ENCODE data around the gene USH1C.

The USH1C gene

DNA sequence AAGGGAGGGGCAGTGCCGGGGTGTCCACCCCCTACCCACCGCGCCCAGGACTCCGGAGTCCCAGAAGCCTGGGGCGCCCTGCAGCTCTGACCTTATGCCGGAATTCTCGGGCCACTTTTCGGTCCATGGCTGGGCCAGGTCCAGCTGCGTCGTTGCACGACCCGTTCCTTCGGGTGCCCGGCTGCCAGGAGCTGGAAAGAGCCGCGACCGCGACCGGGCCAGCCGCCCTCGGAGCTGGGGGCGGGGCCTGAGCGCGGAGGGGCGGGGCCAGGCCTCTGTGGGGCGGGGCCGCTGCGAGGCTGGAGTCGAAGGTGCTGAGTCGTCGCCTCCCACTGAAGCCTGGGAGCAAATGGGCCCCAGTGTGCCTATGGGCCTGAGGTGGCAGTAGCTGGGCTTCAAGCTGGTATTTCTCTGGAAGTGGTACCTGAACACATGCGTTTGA lies at the start of gene USH1C:
TSS of gene USH1C (minus strand) at position 236 of the 442 bp plus-strand sequence. CDS start at position 127, 109 bp downstream.
- DNase-seq, result peak; percentile 65

DNA sequence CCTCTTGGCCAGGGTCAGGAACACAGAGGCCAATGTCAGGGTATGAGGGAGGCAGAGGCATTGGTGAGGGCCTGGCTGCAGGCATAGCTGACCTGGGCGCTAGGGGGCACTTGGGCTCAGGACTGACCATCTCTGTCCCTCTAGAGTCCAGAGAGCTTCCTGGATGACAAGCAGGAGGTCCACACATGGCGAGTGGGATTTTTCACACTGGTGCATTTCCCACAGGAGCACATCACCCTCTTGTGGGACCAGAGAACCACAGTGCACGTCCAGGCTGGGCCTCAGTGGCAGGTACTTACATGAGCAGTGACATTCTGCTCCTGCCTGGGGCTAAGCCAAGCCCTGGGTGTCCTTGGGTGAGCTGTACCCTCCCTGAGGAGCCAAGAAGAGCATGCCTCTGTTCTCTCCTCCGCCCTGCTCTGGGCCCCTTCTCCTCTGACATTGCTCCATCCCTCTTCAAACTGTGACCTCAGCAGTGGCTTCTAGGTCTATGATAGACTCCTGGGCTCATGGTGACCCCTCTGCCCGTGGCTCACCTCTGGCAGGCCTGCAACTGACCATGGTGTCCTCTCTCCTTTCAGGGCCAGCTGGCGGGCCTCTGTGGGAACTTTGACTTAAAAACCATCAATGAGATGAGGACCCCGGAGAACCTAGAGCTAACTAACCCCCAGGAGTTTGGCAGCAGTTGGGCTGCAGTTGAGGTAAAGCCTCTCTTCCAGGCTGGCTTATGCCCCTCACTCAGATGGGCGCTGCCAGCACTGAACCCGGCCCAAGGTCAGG lies 49.4 kb upstream of the USH1C start:
- peak; percentile 40 for DNase-seq

DNA sequence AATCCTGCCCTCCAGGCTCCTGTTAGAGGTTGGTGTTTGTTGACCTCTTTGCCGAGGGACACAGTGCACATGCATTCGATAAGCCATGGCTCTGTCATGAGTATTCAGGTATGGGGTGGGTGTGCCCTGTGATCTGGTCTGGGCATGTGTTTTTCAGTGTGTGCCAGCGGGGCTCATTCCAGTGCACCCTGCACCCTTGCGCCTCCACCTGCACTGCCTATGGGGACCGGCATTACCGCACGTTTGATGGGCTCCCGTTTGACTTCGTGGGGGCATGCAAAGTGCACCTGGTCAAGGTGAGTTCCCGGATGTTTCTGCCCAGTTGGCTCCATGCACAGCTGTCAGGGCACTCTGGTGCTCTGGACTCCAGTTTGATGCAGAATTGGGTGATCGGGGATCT lies 47.1 kb upstream of the USH1C start:
- no peak for DNase-seq

DNA sequence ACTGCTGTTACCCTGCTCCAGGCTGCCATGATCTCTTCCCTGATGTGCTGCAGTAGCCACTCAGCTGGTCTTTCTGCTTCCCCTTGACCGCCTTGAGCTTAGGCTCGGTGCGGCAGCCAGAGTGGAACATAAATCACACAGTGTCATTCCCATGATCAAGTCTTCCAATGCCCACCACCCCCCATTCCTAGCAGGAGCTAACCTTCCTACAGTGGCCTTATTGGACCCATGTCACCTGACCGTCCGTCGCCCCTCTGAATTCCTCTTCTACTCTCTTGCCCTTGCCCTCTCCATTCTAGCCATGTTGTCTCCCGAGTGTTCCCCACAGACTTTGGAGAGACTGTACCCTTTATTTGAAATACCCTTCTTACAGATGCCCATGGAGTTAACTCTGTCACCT lies 46.2 kb upstream of the USH1C start:
- peak; percentile 30 for DNase-seq

DNA sequence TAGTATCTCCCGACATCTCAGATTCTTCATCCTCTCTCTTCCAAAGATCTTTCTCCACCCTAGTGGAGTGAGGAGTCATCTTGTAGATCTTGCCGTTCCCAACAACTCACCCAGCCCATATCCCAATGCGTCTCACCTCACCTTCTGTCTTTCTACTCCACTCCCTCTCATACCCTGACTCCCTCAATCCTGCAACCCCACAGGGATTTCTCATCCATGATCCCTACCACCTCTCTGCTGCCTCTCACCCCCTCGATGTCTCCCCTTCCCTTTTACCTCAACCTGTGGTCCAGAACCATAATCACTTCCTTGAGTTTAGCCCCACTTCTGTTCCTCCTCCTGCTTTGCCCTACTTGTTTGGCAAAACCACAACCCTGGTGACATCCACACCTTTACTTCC lies 44.5 kb upstream of the USH1C start:
- DNase-seq, result no peak

DNA sequence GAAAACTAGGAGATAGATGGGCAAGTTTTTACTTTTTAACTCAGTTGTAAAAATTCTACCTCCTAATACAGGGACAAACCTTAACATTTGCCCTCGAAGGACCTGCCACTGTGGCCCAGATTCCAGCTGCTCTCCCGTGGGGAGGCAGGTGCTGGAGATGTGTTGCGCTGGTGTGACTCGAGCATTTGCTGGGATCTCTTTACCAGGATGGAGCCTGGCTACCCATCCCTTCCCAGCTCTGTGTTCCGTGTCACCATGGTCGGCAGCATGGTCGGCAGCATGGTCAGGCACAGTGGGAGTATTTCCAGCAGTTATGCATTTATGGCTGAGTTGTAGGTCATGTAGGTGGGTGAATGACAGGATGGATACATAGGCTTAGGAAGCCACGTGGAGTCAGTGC lies 44.0 kb upstream of the USH1C start:
- DNase-seq, result no peak

DNA sequence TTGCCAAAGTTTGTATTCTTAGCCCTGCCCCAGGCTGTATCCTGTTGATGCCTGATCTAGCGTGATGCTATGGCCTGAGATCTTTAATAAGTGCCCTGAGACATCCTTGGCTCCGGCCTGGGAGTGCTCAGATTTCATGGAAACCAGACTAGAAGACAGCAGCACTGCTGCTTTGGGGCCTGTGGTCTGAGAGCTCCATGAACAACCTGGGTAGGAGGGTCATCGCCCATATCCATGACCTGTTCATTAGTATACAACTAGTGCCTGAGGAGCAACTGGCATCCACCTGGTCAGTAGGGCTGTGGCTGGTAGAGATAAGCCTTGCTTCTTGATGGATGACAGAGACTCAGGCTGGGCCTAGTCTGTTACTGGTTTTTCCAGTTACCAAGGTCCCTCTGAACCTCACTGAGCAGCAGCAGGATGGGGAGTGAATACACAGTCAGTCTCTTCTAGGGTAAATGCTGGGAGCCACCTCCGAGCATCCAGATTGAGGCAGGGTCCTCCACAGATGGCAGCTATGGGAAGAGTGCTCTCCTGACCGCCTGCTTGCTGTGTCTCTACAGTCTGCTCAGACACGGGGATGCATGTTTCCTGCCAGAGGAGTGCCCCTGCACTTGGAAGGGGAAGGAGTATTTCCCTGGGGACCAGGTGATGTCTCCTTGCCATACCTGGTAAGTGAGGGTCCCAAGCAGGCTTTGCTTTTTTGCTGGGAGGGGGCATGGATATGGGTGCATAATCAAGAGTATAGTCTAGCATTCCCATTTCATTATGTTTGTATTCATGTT lies 41.9 kb upstream of the USH1C start:
- DNase-seq, result peak; percentile 49

DNA sequence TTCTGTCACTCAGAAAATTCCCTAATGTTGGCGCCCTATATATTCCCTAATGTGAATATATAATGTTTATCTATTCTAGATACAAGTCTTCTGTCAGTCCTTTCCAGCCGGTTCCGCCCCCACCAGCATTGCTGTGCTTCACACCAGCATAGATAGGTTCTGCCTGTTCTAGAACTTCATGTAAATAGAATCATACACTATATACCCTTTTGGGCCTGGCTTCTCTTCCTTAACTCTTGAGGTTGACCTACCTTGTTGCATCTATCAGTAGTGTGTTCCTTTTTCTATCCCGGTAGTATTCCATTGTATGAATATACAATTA lies 37.5 kb upstream of the USH1C start:
- DNase-seq, result no peak

DNA sequence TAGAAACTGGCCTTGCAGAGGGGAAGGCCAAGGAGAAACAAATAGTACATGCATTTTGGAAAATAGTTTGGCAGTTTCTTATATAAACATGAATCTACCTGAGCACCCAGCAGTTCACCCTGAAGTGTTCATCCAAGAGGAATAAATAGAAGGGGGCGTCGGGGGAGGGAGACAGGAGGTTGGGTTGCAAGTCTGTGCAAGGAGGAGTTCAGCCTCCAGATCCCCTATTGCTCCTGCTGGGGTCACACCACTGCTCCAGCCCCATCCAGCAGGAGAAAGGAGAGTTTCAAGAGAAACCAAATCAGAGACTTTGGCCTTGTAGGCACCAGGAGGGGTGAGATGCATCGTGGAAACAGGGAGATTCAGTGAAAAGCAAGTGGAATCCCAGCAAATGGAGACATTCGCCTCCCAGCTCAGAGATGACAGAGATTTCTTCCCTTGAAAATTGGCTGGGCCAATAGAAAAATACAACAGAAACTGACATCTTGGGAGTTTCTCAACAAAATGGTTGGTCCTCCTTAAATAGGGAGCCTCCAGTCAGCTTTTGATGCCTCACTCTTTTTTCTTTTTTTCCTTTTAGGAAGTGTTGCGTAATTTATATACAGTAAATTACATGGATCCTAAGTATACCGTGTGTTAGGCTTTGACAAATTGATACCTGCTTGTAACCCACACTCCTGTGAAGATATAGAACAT lies 37.0 kb upstream of the USH1C start:
- DNase-seq, result no peak

DNA sequence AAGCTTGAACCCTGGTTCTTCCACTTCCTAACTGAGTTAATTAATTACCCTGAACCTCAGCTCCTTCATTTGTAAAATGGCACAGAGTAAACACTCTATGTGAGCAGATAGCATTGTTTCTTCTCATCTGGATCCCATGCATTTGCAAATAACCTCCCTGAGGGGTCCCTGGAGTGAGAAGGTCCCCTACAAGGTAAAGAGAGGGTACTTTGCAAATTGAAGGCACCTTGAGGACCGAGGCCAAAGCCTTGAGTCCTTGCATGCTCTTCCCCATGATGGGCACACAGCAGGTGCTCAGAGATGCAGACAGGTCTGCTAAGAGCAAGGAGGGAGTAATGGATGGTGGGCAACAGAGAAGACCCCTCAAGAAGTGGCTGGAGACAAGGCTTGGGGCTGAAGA lies 36.1 kb upstream of the USH1C start:
- no peak for DNase-seq

DNA sequence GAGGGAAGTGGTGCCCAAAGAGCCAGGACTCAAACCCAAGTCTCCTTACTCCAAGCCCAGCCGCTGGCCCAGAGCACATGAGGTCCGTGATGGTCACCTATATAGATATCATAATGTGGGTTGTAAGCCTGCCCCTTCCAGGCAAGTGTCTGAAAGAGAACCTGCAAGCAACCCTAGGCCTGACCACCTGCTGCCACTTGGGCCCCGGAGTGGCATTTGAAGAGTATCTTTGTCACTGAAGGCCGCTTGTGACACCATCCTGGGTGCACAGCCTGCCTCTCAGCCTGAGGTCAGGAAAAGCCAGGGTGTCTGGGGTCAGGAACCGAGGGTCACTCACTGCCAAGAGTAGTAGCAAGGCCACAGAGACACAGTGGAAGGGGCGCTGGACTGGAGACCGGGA lies 35.2 kb upstream of the USH1C start:
- peak; percentile 38 for DNase-seq

DNA sequence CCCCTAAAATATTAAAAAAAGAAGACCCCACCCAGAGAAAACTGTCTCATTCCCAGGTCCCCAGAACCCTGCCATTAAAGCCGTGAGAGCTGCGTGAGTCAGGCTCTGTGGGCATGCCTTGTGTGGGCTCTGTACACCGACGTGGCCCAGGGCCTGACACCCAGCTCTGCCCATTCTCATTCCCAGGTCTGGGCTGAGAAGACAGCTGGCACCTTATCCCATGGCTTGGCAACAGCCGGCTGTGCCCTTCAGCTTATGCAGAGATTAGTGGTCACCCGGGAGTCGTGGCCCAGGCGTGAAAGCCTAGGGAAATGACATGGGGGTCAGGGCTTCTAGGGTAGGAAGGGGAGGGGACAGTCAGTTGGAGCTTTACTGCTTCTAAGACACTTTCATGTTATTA lies 34.7 kb upstream of the USH1C start:
- DNase-seq, result peak; percentile 40

DNA sequence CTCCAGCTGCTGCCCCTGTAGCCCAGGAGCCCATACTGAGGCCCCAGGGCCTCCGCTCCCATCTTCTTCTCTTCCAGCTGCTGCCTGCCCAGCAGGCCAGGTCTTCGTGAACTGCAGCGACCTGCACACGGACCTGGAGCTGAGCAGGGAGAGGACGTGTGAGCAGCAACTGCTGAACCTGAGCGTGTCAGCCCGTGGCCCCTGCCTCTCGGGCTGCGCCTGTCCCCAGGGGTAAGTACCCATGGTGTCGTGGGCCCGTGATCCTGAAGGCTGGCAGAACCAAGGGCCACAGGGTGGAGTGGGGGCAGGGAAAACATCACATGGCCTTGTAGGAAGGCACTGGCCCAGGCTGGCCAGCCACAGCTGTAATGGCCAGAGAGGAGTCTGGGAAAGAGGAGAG lies 34.1 kb upstream of the USH1C start:
- DNase-seq, result peak; percentile 44

DNA sequence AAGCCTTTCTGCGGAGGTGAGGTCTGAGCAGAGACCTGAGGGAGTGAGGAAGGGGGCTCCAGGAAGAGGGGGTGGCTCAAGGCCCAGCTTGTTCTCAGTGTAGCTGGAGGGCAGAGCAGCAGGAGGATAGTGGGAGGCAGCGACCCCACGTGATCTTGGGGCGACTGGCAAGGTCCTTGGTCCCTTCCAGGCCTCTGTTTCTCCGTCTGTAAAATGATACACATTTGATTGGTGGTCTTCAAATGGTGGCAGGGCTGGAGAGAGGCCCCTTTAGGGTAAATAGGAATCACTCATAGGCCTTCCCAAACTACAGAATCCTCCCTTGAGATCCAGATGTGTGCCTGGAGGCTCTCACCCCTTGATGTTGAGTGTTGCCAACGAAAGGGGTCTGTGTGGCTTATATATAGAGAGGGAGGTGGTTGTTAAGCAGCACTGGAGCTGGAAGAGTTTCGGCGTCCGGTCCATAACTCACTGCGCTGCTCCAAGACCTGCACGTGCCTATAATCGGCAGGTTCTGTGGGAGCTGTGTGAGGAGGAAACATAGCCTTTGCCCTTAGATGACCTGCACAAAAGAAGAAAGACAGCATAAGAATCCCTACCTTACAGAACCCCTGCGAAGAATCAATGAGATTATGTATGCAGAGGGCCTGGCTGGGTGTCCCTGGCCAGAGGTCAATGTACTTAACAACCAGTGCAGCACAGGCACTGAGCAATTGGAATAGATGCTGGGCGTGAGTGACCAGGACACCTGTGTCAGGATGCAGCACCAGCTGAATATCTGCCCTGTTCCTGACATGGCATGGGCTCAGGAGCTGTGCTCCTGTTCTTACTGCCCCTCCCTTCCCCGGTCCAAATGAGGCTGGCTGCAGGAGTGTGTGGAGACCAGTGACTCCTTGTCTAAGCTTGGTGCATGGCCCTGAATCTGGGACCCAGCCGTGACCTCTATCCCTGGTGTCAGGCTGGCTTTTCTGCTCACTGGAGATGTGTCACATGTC lies 31.5 kb upstream of the USH1C start:
- DNase-seq, result peak; percentile 19

DNA sequence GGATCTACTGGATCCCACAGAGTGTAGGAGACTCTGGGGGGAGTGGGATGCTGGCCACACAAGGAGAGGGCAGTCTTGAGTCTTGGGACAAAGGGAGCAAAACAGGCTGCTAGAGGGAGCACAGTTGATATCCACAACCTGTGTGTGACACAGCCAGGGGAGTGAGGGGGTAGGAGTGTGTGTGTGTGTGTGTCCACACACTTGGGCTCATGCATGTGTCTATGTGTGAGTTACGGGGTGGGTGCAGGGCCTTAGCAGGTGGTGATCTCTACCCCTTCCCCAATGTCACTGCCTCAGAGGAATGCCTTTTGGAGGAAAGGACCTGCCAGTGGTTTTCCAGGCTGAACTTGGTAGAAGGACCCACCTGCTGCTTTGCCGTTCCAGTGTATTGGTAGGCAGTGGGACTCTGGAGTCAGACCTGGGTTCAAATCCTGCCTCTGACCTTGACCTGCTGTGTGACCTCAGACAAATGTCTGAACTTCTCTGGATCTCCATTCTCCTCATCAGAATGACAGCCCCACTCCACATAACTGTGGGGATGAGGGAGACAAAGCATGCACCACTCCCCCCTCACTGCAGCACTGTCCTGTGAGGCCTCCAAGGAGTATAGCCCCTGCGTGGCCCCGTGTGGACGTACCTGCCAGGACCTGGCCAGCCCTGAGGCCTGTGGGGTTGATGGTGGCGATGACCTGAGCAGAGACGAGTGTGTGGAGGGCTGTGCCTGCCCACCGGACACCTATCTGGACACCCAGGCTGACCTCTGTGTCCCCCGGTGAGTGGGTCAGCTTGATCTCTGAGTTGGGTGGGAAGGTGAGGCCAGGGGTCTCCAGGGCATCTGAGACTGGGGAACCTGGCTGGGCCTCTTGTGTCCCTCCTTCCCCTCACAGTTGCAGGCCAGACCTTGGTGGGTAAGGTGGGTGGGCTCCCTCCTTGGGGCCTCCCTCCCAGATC lies 30.2 kb upstream of the USH1C start:
- peak; percentile 44 for DNase-seq

DNA sequence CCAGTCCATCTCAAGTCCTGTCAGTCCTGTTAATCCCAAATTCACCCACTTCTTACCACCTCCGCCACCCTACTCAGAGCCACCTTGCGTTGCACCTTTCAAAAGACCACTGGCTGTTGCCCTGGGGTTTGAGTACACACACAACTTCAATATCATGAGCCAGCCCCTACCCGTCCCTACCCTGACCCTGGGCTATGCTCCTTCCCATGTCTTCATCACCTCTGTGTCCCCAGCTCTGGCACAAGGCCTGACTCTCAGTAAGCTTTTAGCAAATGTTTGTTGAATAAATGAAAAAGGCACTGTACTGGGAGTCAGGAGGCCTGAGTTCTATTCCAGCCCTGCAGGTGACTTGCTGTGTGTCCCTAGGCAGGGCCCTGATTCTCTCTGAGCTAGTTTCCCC lies 29.3 kb upstream of the USH1C start:
- DNase-seq, result peak; percentile 13

DNA sequence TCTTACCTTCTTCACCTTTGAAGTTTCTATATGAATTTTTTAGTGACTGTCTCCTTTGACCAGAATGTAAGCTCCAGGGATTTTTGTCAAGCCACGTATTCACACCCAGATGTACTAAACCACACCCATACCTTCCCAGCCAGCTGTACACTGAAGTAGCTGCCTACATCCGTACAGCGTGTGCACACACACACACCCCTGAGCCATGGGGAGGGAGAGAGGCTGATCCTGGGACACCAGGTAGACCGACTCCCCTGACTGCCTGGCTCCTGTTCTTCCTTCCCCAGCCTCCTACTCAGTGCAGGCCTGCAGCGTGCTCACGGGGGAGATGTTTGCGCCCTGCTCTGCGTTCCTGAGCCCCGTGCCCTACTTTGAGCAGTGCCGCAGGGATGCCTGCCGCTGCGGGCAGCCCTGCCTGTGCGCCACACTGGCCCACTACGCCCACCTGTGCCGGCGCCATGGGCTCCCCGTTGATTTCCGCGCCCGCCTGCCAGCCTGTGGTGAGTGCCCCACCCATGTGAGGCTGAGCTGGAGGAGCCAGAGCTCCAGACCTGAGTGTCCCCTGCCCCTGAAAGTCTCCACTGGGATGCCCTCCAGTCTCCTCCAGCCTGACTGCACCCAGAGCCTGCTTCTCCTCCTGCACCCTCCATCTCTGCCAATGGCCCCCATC lies 28.7 kb upstream of the USH1C start:
- peak; percentile 38 for DNase-seq

DNA sequence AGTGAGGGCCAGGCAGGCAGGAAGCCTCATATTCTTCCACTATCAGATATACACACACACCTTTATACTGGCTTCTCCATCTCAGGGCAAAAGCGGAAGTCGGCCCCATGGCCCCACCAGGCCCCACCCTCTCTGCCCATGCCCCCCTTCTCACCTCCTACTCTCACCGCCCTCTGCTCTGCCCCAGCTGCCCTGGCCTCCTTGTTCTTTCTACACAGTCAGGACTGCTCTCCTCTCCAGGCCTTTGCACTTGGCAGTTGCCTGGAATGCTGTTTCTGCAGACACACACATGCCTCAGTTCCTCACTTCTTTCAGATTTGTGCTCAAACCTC lies 28.1 kb upstream of the USH1C start:
- peak; percentile 49 for DNase-seq

DNA sequence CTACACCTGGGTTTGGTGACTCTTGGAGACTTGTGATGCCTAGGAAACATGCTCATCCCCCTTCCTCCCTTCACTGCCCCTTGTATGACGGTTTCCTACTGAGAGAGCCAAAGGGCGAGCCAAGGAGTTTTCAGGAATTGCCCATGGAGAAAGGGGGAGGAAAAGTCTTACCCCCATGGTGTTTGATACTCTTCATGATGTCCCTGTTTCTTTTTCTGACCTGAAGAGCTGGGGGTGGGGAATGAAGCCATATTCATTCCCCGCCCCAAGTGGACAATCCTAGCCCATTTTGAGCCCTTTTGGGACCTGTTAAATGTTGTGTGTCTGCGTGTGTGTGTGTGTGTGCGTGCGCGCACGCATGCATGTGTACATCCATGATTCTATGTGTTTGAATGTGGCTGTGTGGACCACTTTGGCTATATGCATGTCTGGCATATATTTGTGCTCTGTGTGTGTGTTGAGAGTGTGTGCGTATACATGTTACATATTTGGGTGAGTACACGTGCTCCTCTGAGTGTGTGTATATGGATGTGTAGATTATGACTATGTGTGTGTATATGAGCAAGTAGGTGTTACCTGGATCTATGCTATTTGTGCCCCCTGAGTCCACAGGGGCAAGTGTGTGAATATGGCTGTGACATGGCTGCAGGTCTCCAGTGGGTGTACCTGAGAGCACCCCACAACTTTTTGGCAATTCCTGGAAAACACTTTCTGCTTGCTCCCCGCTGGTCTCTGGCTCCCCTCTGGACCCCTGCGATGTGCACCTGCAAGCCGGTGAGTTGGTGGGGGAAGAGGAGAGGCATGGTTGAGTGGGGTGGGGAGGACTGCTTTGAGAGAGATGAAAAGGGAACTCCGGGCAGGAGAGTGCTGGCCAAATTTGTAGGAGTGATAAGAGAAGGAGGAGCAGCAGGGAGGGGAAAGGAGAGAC lies 27.5 kb upstream of the USH1C start:
- DNase-seq, result peak; percentile 19

DNA sequence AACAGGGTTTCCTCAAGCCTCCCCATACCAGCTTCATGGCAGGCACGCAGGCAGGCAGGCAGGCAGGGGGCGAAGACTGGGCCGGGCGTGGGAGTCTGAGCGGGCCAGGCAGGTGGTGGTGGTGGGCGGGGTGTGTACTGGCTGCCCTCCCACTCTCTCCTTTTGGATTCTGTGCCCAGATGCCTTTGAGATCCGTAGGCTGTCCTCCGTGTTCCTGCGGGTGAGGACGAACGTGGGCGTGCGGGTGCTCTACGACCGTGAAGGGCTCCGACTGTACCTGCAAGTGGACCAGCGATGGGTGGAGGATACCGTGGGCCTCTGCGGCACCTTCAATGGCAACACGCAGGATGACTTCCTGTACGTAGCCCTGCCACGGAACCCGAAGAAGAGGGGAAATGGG lies 25.8 kb upstream of the USH1C start:
- peak; percentile 42 for DNase-seq
